D721Med (cell line): Measurements from ENCODE around the gene RHOB.
A peak's percentile ranks its signal among the peaks of the same experiment; 100 is the strongest.

Experiments
- DNase-seq: peaks from one replicate; pipeline ENCODE4 v3.0.0; 2011; ENCODE audit warnings: low spot score; ENCODE audit not compliant: insufficient read length
- FAIRE-seq: peaks from 2 replicates; lab custom pipeline; 2011; peaks lifted over from hg19 to GRCh38; lab: Jason Lieb, UNC
- CTCF ChIP-seq: IDR thresholded peaks from 2 replicates; pipeline ENCODE4 v1.5.1; 2012; ENCODE audit warnings: mild to moderate bottlenecking, control low read depth; ENCODE audit not compliant: insufficient read depth; ENCODE audit errors: missing control alignments

Gene RHOB

DNA sequence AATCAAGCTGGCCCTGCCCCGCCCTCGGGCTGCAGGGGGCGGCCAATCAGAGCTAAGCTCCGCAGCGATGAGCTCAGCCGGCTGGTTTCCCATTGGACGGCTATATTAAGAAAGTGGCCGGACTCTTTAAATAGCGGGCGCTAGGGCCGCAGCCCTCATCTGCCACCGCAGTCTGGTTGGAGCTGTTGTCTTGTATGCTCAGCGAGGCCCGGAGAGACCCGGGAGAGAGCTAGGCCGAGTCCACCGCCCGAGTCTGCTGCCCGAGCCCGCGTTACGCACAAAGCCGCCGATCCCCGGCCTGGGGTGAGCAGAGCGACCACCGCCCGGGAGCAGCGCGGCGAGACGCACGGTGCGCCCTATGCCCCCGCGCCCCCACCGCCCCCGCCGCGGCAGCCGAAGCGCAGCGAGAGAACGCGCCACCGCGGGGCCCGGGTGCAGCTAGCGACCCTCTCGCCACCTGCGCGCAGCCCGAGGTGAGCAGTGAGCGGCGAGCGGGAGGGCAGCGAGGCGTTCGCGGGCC lies at the start of gene RHOB:
RHOB (plus strand) TSS at position 158 of the 520 bp plus-strand sequence. CDS start 392 bp downstream, outside the sequence.
- TF ChIP-seq CTCF, result no peak
- DNase-seq, result peak; percentile 99

DNA sequence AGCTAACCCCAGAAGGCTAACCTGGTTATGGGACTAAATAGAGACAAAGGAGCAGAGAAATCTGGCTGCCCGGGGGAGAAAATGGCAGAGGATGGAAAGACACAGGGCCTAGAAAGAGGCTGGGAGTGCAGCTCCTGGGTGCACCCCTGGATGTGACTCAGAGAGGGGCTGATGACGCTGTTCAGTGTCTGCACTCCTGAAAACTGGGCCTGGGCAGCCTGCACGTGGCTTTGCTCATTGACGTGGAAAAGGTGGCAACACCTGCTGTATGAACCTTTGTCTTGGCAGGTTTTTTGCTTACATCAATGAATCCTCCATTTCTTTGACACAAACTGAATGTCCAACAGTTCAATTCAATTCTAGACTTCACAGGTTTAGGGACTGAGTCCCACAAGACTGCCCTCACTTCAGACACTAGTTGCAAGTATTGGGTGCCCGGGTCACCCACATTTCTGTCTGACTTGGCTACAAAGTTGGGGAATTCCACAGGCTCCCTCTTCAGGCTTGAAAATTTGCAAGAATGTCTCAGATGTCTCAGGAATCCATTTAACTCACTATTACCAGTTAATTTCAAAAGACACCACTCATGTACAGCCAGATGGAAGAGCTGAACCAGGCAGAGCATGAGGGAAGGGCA lies 48.9 kb upstream of the RHOB start:
- TF ChIP-seq CTCF, result no peak
- no peak for DNase-seq
- FAIRE-seq, result no peak

More for the DNA sequence above, at the start of gene RHOB:
- no peak for FAIRE-seq

DNA sequence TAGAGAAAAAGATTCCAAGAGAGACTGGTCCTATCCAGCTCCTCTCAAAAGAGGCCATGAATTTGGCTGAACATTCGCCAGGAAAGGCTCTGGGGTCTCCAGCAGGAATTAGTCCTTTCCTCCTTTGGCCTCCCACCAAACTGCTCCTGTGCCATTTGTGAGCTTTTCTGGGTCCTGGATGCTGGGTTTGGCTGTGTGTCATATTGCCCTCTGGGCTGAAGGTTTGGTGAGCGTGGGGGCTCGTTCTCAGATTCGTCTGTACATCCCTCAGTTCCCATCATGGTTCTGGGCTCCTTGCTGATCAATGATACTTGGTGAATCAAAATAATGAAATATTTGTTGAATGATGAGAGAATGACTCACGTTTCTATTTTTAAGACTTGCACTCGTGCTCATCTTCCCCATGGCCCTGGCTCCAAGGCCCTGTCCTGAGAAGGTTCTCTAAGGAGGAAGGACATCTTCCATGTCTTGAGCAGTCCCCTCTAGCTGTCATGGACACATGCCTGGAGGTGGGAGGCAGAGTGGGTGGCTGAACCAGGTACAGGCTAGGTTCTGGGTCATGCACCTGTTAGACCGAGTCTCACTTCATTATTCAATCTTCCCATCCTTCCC lies 47.8 kb upstream of the RHOB start:
- TF ChIP-seq CTCF, result no peak
- DNase-seq (no peak), FAIRE-seq (no peak)

GRCh38 chr2:20400306-20400705 lies 46.6 kb upstream of the RHOB start:
- no peak for TF ChIP-seq CTCF
- DNase-seq (no peak), FAIRE-seq (no peak)

- DNase-seq, result no peak
- no peak for FAIRE-seq
- no peak for TF ChIP-seq CTCF
Observed at GRCh38 chr2:20400787-20401488, 45.9 kb upstream of the RHOB start.

- DNase-seq (no peak), FAIRE-seq (no peak)
- no peak for TF ChIP-seq CTCF
Observed at GRCh38 chr2:20401489-20401835, 45.4 kb upstream of the RHOB start.

- TF ChIP-seq CTCF, result no peak
- FAIRE-seq, result no peak
- DNase-seq, result no peak
Observed at GRCh38 chr2:20403774-20404312, 43.0 kb upstream of the RHOB start.
